T-helper 17 cell (primary cell): Measurements from ENCODE around the gene SLC6A17. TPM values are rescaled to one million over a fixed set of nuclear protein-coding genes. Genes with fewer than 3 reads are reported as not detected.

Experiments
- ATAC-seq: fragments of 150-1000 bp; cut with Tn5 transposase; 2 replicates; pipeline ENCODE4 v1.10.0; 2021; ENCODE audit warnings: mild to moderate bottlenecking, moderate library complexity
- DNase-seq, 3 donors: peaks; one replicate each; pipeline versions ENCODE4 v3.0.0 to v3.0.0-alpha.2; 2020 to 2021
- H3K9me3 ChIP-seq: one replicate; pipeline ENCODE4 v1.7.0; 2013; ENCODE audit warnings: low read length, mild to moderate bottlenecking; ENCODE audit not compliant: control insufficient read depth, poor library complexity, severe bottlenecking
- H3K27ac Mint-ChIP-seq: one replicate; pipeline ENCODE4 v1.8.0; 2022; ENCODE audit warnings: mild to moderate bottlenecking, moderate library complexity, mixed read lengths
- H3K27me3 Mint-ChIP-seq: one replicate; pipeline ENCODE4 v1.8.0; 2022; ENCODE audit warnings: mixed read lengths
- H3K36me3 Mint-ChIP-seq: one replicate; pipeline ENCODE4 v1.8.0; 2022; ENCODE audit warnings: low read depth, mixed read lengths
- H3K4me1 Mint-ChIP-seq: one replicate; pipeline ENCODE4 v1.8.0; 2022; ENCODE audit warnings: mild to moderate bottlenecking, mixed read lengths
- H3K4me3 Mint-ChIP-seq: one replicate; pipeline ENCODE4 v1.8.0; 2022; ENCODE audit warnings: mild to moderate bottlenecking, moderate library complexity, mixed read lengths
- total RNA-seq, 4 donors: library from RNA in 2 of 4; stranded (reverse) in 2 of 4; gene quantifications; one replicate each; pipeline ENCODE4 v1.2.3 and lab custom pipeline; 2022 to 2026

Gene SLC6A17
- total RNA-seq, 2 donors from 2014 or later = not detected

- no peak overlapping the region for H3K4me3 Mint-ChIP-seq
- no peaks in the 10 kb centered on the region for H3K9me3 ChIP-seq
- no peak overlapping the region for H3K27ac Mint-ChIP-seq
- ATAC-seq = no peak
- peaks cover 24% of the 10 kb centered on the region for H3K4me1 Mint-ChIP-seq
- no peaks in the 10 kb centered on the region for H3K27me3 Mint-ChIP-seq
- no peaks in the 10 kb centered on the region for H3K36me3 Mint-ChIP-seq
- DNase-seq = no peak
These were observed 55.4 kb downstream of the SLC6A17 start for GRCh38 chr1:110205591-110206155.

GRCh38 chr1:110206261-110206920 lies 56.1 kb downstream of the SLC6A17 start:
- Mint-ChIP-seq H3K36me3 (no peaks in the 10 kb centered on the region), H3K27ac (no peak overlapping the region), H3K4me1 (peaks cover 29% of the 10 kb centered on the region), H3K4me3 (no peak overlapping the region), H3K27me3 (no peaks in the 10 kb centered on the region)
- ATAC-seq (no peak), DNase-seq (no peak)
- H3K9me3 ChIP-seq = no peaks in the 10 kb centered on the region

GRCh38 chr1:110207831-110208230 lies 57.5 kb downstream of the SLC6A17 start:
- ATAC-seq (peak; percentile 20), DNase-seq (peak; percentile 56 to 66 (median 58))
- H3K27me3 Mint-ChIP-seq = no peaks in the 10 kb centered on the region
- H3K4me3 Mint-ChIP-seq = no peak overlapping the region
- peak overlapping the region; percentile 27 for H3K27ac Mint-ChIP-seq
- peaks cover 34% of the 10 kb centered on the region for H3K4me1 Mint-ChIP-seq
- no peaks in the 10 kb centered on the region for H3K9me3 ChIP-seq
- H3K36me3 Mint-ChIP-seq = no peaks in the 10 kb centered on the region

- Mint-ChIP-seq H3K27ac (peak overlapping the region; percentile 90), H3K36me3 (no peaks in the 10 kb centered on the region), H3K4me1 (peaks cover 38% of the 10 kb centered on the region), H3K27me3 (no peaks in the 10 kb centered on the region), H3K4me3 (peak overlapping the region; percentile 86)
- no peaks in the 10 kb centered on the region for H3K9me3 ChIP-seq
- DNase-seq = no peak
- no peak for ATAC-seq
These were observed 58.8 kb downstream of the SLC6A17 start for GRCh38 chr1:110208916-110209645.

GRCh38 chr1:110209715-110210603 lies 59.7 kb downstream of the SLC6A17 start, which contains the start of gene KCNC4:
Gene KCNC4, plus strand, starts transcription at chr1:110210314. Its CDS starts 1,186 bp downstream, at chr1:110211500.
- Mint-ChIP-seq H3K36me3 (no peaks in the 10 kb centered on the region), H3K27ac (peak within 1 kb of the TSS; percentile 90), H3K27me3 (no peaks in the 10 kb centered on the region), H3K4me3 (peak within 1 kb of the TSS; percentile 94), H3K4me1 (peaks cover 44% of the 10 kb centered on the region)
- H3K9me3 ChIP-seq = no peaks in the 10 kb centered on the region
- ATAC-seq (peak; percentile 92), DNase-seq (peak; percentile 85 to 93 (median 92))

GRCh38 chr1:110210604-110211495 lies 60.6 kb downstream of the SLC6A17 start:
- DNase-seq (peak; percentile 26 to 54 (median 45)), ATAC-seq (peak; percentile 9)
- H3K27me3 Mint-ChIP-seq = no peaks in the 10 kb centered on the region
- no peaks in the 10 kb centered on the region for H3K9me3 ChIP-seq
- H3K4me1 Mint-ChIP-seq = peaks cover 45% of the 10 kb centered on the region
- no peaks in the 10 kb centered on the region for H3K36me3 Mint-ChIP-seq
- peak overlapping the region; percentile 94 for H3K4me3 Mint-ChIP-seq
- H3K27ac Mint-ChIP-seq = peak overlapping the region; percentile 69

GRCh38 chr1:110211496-110212168 lies 61.3 kb downstream of the SLC6A17 start:
- ATAC-seq (no peak), DNase-seq (peak; percentile 15 to 39 (median 29))
- peak overlapping the region; percentile 69 for H3K27ac Mint-ChIP-seq

GRCh38 chr1:110212169-110213142 lies 62.2 kb downstream of the SLC6A17 start:
- Mint-ChIP-seq H3K27me3 (no peaks in the 10 kb centered on the region), H3K4me3 (peak overlapping the region; percentile 85), H3K4me1 (peaks cover 52% of the 10 kb centered on the region), H3K27ac (peak overlapping the region; percentile 86), H3K36me3 (no peaks in the 10 kb centered on the region)
- DNase-seq = peak in 1 of 3 donors; percentile 11
- H3K9me3 ChIP-seq = no peaks in the 10 kb centered on the region
- ATAC-seq = no peak

More at GRCh38 chr1:110211496-110212168, 61.3 kb downstream of the SLC6A17 start:
- no peaks in the 10 kb centered on the region for H3K27me3 Mint-ChIP-seq
- no peaks in the 10 kb centered on the region for H3K36me3 Mint-ChIP-seq
- H3K4me1 Mint-ChIP-seq = peaks cover 48% of the 10 kb centered on the region
- H3K4me3 Mint-ChIP-seq = peak overlapping the region; percentile 94
- H3K9me3 ChIP-seq = no peaks in the 10 kb centered on the region

GRCh38 chr1:110213143-110213540 lies 62.8 kb downstream of the SLC6A17 start:
- no peaks in the 10 kb centered on the region for H3K9me3 ChIP-seq
- H3K36me3 Mint-ChIP-seq = no peaks in the 10 kb centered on the region
- no peaks in the 10 kb centered on the region for H3K27me3 Mint-ChIP-seq
- peak overlapping the region; percentile 86 for H3K27ac Mint-ChIP-seq
- H3K4me3 Mint-ChIP-seq = peak overlapping the region; percentile 52
- ATAC-seq (no peak), DNase-seq (no peak)
- H3K4me1 Mint-ChIP-seq = peaks cover 51% of the 10 kb centered on the region

- H3K9me3 ChIP-seq = no peaks in the 10 kb centered on the region
- Mint-ChIP-seq H3K27me3 (no peaks in the 10 kb centered on the region), H3K4me3 (no peak overlapping the region), H3K4me1 (peaks cover 46% of the 10 kb centered on the region), H3K36me3 (no peaks in the 10 kb centered on the region), H3K27ac (peak overlapping the region; percentile 86)
- DNase-seq = no peak
- no peak for ATAC-seq
These were observed 64.4 kb downstream of the SLC6A17 start for GRCh38 chr1:110214454-110215404.
